K562 (cell line): Measurements from ENCODE around the gene ART1. TPM values are rescaled to one million over a fixed set of nuclear protein-coding genes. Genes with fewer than 3 reads are reported as not detected.

Source experiments
- ATAC-seq: fragments of 200-7000 bp; cut with Tn5 transposase; 3 replicates; pipeline ENCODE4 v1.9.1; 2020; ENCODE audit warnings: moderate library complexity
- BruUV-seq: library from RNA; stranded (reverse); fragments of 400-500 nt; replicated peaks from 2 replicates; lab custom pipeline; 2021; lab: Mats Ljungman, UMichigan
- CTCF ChIA-PET: fragments of 300-600 bp; formaldehyde crosslinking; extraction: SDS; loops from one replicate; lab custom pipeline; 2021; ENCODE audit warnings: low intra/inter-chr PET ratio; lab: Yijun Ruan, JAX
- POLR2A ChIA-PET: fragments of 300-600, 350-650 bp; sonication (Branson Sonifier 250); formaldehyde crosslinking; extraction: SDS; loops from one replicate; lab custom pipeline; 2021; ENCODE audit warnings: antibody characterized with exemption, inconsistent platforms; lab: Yijun Ruan, JAX
- DNase-seq, 4 experiments: peaks; one replicate each; pipeline versions ENCODE4 v3.0.0 to v3.0.0-alpha.2; 2011 to 2018; ENCODE audit warnings: low spot score in 3 of 4, mixed read lengths in 3 of 4; ENCODE audit errors: extremely low read depth in 1 of 4
- FAIRE-seq: peaks from 2 replicates; lab custom pipeline; 2011; peaks lifted over from hg19 to GRCh38; lab: Jason Lieb, UNC
- H2AFZ ChIP-seq: 2 replicates; pipeline ENCODE4 v1.6.0; 2011; ENCODE audit warnings: low read depth, low read length, control low read depth, inconsistent platforms
- H3K27ac ChIP-seq: fragments of 200-600 bp; 3 replicates; pipeline ENCODE4 v1.8.0; 2011; ENCODE audit warnings: low read depth, mild to moderate bottlenecking, control low read depth, inconsistent platforms, low read length, moderate library complexity, mixed read lengths; ENCODE audit errors: extremely low read depth
- H3K27me3 ChIP-seq, 2 experiments: fragments of 300-600 bp in 1 of 2; 2 replicates in 1 of 2; 3 replicates in 1 of 2; pipeline versions ENCODE4 v1.6.0 to v1.8.0; 2011; ENCODE audit warnings: inconsistent platforms in 2 of 2, low read length in 2 of 2, mild to moderate bottlenecking in 1 of 2, mixed read lengths in 1 of 2, moderate library complexity in 1 of 2; ENCODE audit not compliant: control insufficient read depth in 2 of 2, insufficient read depth in 2 of 2
- H3K36me3 ChIP-seq: fragments of 300-600 bp; 3 replicates; pipeline ENCODE4 v1.8.0; 2011; ENCODE audit warnings: mild to moderate bottlenecking, low read length, inconsistent platforms; ENCODE audit not compliant: control insufficient read depth, insufficient read depth
- H3K4me1 ChIP-seq, 2 experiments: fragments of 200-600 bp in 1 of 2; replicated peaks in 1 of 2; 2 replicates in 1 of 2; 3 replicates in 1 of 2; pipeline versions ENCODE4 v1.5.1 to v1.8.0; 2011; ENCODE audit warnings: inconsistent platforms in 2 of 2, low read length in 2 of 2, mild to moderate bottlenecking in 1 of 2, mixed read lengths in 1 of 2, moderate library complexity in 1 of 2; ENCODE audit not compliant: control insufficient read depth in 2 of 2, insufficient read depth in 2 of 2
- H3K4me2 ChIP-seq: 2 replicates; pipeline ENCODE4 v1.6.1; 2011; ENCODE audit warnings: low read length, control low read depth, inconsistent platforms, mixed read lengths; ENCODE audit not compliant: insufficient read depth
- H3K4me3 ChIP-seq: fragments of 200-600 bp; sonication (generic), shearing (Covaris generic); 2 replicates; pipeline ENCODE4 v1.5.1; 2016; ENCODE audit warnings: control low read depth, inconsistent platforms
- H3K79me2 ChIP-seq: fragments of 200-600 bp; 3 replicates; pipeline ENCODE4 v1.8.0; 2011; ENCODE audit warnings: low read length, inconsistent platforms; ENCODE audit not compliant: control insufficient read depth, insufficient read depth
- H3K9ac ChIP-seq, 2 experiments: 2 replicates each; pipeline versions ENCODE4 v1.6.0 to v1.6.1; 2011; ENCODE audit warnings: low read depth in 2 of 2, low read length in 2 of 2, control low read depth in 1 of 2, inconsistent platforms in 1 of 2, mild to moderate bottlenecking in 1 of 2, mixed read lengths in 1 of 2; ENCODE audit not compliant: insufficient read depth in 1 of 2
- H3K9me1 ChIP-seq: one replicate; pipeline ENCODE4 v1.6.0; 2011; ENCODE audit warnings: inconsistent platforms, mild to moderate bottlenecking, low read length, moderate library complexity; ENCODE audit not compliant: control insufficient read depth, insufficient read depth
- H3K9me3 ChIP-seq: replicated peaks from 2 replicates; pipeline ENCODE4 v1.5.1; 2011; ENCODE audit warnings: low read depth, low read length, inconsistent platforms; ENCODE audit not compliant: control insufficient read depth, insufficient read depth
- H4K20me1 ChIP-seq: replicated peaks from 2 replicates; pipeline ENCODE4 v1.6.1; 2011; ENCODE audit warnings: low read length, inconsistent platforms, mixed read lengths; ENCODE audit not compliant: control insufficient read depth, insufficient read depth
- ATF6 ChIP-seq: sonication (generic); formaldehyde crosslinking; IDR thresholded peaks from 2 replicates; pipeline ENCODE4 v1.4.0; 2020; ENCODE audit warnings: mild to moderate bottlenecking, missing genetic modification reagents
- BMI1 ChIP-seq: fragments of 150-350 bp; IDR thresholded peaks from 2 replicates; pipeline ENCODE4 v1.6.1; 2014; ENCODE audit warnings: low read length
- E2F5 ChIP-seq: sonication (generic); formaldehyde crosslinking; IDR thresholded peaks from 2 replicates; pipeline ENCODE4 v1.8.0; 2022; ENCODE audit warnings: mild to moderate bottlenecking, missing genetic modification reagents
- SRSF3 ChIP-seq: fragments of 200-400 bp; formaldehyde crosslinking; IDR thresholded peaks from 2 replicates; pipeline ENCODE4 v1.6.1; 2016; ENCODE audit warnings: mild to moderate bottlenecking, low read length, moderate library complexity; ENCODE audit not compliant: insufficient read depth
- TAF15 ChIP-seq: fragments of 200-400 bp; formaldehyde crosslinking; IDR thresholded peaks from 2 replicates; pipeline ENCODE4 v1.6.1; 2017; ENCODE audit warnings: mild to moderate bottlenecking, low read depth, low read length, moderate library complexity
- ZNF274 ChIP-seq: IDR thresholded peaks from 2 replicates; pipeline ENCODE4 v1.6.1; 2011; ENCODE audit warnings: low read depth, mild to moderate bottlenecking, low read length, moderate library complexity, borderline replicate concordance
- WGBS: fragments of 100-300 bp; shearing (Covaris generic); methylation state at CpG from one replicate; pipeline ENCODE4 v1.1.6; 2016; ENCODE audit warnings: low coverage, mixed read lengths; ENCODE audit not compliant: insufficient coverage; ENCODE audit errors: missing lambda C conversion rate; 5-methylcytosine and 5-hydroxymethylcytosine counted together
- in situ Hi-C: fragments of 300-500 bp; cut with MboI; formaldehyde crosslinking; loops from 4 replicates; pipeline ENCODE4 v1.15.0; 2018; ENCODE audit warnings: inconsistent platforms, mixed read lengths
- intact Hi-C: fragments of 100-400 bp; cut with micrococcal nuclease; formaldehyde crosslinking; loops from 2 replicates; pipeline ENCODE4 v1.14.2; 2022
- polyA plus RNA-seq, 8 experiments: library from polyadenylated mRNA; depleted of rRNA in 4 of 8; stranded (reverse) in 5 of 8; unstranded in 3 of 8; fragments of >200 nt; fragmentation: Nextera tagmentation in 2 of 8; fragmentation: Illumina TruSeq in 1 of 8; extraction: Ambion mirVana in 2 of 8; extraction: Trizol in 1 of 8; gene quantifications; 2 replicates each; pipeline versions ENCODE4 v1.2.1 to v1.2.3, GENCODE V29; 2011 to 2014; ENCODE audit warnings: inconsistent platforms in 1 of 8, missing spikeins in 1 of 8
- total RNA-seq, 7 experiments: library from RNA; depleted of rRNA in 6 of 7; stranded (reverse); fragments of >200 nt in 6 of 7; fragmentation: Illumina TruSeq in 2 of 7; extraction: Trizol in 2 of 7; gene quantifications; 2 replicates each; pipeline versions ENCODE4 v1.2.1 to v1.2.3, GENCODE V29; 2011 to 2021; ENCODE audit warnings: low replicate concordance in 1 of 7
- TF ChIP-seq, protein P1 (sequence below): fragments of 150-350 bp; conservative IDR thresholded peaks from 2 replicates; pipeline ENCODE4 v1.6.1; 2014; ENCODE audit warnings: low read length

ART1 gene
- total and polyA plus RNA-seq, 9 of the 15 experiments (the other 6 are each of a cell fraction or from before 2014, with no cell fraction given), result not detected

GRCh38 chr11:3641191-3641590 is 3.7 kb upstream of the ART1 start (continued):
- TF ChIP-seq, protein P1, sequence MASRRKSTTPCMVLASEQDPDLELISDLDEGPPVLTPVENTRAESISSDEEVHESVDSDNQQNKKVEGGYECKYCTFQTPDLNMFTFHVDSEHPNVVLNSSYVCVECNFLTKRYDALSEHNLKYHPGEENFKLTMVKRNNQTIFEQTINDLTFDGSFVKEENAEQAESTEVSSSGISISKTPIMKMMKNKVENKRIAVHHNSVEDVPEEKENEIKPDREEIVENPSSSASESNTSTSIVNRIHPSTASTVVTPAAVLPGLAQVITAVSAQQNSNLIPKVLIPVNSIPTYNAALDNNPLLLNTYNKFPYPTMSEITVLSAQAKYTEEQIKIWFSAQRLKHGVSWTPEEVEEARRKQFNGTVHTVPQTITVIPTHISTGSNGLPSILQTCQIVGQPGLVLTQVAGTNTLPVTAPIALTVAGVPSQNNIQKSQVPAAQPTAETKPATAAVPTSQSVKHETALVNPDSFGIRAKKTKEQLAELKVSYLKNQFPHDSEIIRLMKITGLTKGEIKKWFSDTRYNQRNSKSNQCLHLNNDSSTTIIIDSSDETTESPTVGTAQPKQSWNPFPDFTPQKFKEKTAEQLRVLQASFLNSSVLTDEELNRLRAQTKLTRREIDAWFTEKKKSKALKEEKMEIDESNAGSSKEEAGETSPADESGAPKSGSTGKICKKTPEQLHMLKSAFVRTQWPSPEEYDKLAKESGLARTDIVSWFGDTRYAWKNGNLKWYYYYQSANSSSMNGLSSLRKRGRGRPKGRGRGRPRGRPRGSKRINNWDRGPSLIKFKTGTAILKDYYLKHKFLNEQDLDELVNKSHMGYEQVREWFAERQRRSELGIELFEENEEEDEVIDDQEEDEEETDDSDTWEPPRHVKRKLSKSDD, result no peak

DNA sequence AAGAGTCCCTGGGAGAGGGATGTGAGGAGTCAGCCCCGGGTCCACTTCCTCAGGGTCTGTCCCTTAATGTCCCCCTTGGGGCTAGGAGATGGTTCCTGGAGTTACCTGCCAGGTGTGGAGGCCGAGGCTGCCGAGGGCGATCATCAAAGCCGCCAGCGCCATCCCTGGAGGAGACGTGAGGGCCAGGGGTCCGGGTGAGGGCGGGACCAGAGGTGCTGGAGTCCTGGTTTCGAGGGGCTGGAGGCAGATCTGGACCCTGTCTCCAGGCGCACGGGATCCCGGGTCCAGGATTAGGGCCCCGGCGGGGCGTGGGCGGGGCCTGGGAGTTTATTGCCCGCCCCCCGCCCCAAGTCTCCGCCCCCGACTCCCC is 3.2 kb upstream of the ART1 start, which contains the start of gene ART5:
TSS of gene ART5 (minus strand) at position 292 of the 370 bp plus-strand sequence. CDS start at position 162, 130 bp downstream.
- in situ Hi-C loops, result no loop called here
- Histone ChIP-seq H3K9me1 (no peaks in the 10 kb centered on the region), H3K27me3 (peaks cover 6 to 29% of the 10 kb centered on the region in 2 experiments; a peak in 4 of 5 replicates), H3K9ac (peak within 1 kb of the TSS; percentile 67 to 87), H3K4me1 (peaks cover 21 to 29% of the 10 kb centered on the region in 2 experiments; a peak in 4 of 5 replicates), H3K36me3 (no peaks in the 10 kb centered on the region), H4K20me1 (no peaks in the 10 kb centered on the region), H3K27ac (peak within 1 kb of the TSS; percentile 74), H2AFZ (peak within 1 kb of the TSS; percentile 74), H3K4me3 (peak within 1 kb of the TSS; percentile 48), H3K4me2 (peak within 1 kb of the TSS; percentile 80), H3K79me2 (no peaks in the 10 kb centered on the region), H3K9me3 (peaks cover 3% of the 10 kb centered on the region; the same call in 1 of the 2 replicates)
- intact Hi-C loops, result no loop called here
- WGBS, result 3% methylated on average over 10 of the region's 21 CpGs
- CTCF ChIA-PET, result no interaction called here
- DNase-seq (no peak), FAIRE-seq (no peak), ATAC-seq (no peak)
- no TSS peak for BruUV-seq
- no peak for TF ChIP-seq SRSF3
- no peak for TF ChIP-seq ZNF274
- TF ChIP-seq E2F5 (CRISPR knock-in tag), result no peak
- no peak for TF ChIP-seq ATF6 (CRISPR knock-in tag)
- TF ChIP-seq BMI1, result no peak
- no peak for TF ChIP-seq TAF15
- POLR2A ChIA-PET, result no interaction called here
